ENCODE measurements around the gene CCDC148.

CCDC148 gene

GRCh38 chr2:158456309-158457066, at the start of gene CCDC148, which contains the start of gene PKP4:
CCDC148 (minus strand) TSS chr2:158456753; CDS start chr2:158456439, 314 bp downstream.
PKP4 (plus strand) TSS chr2:158456952; CDS start chr2:158533185, 76,233 bp downstream.
- Histone ChIP-seq H4K20me1 (ENCODE audit: insufficient read depth, low read length) (peaks cover 33% of the 10 kb centered on the region), H3K4me3 (ENCODE audit: low read length) (peak within 1 kb of the TSS; percentile 93), H3K27ac (ENCODE audit: low read length) (peak within 1 kb of the TSS; percentile 34), H3K27me3 (ENCODE audit: low read depth, low read length) (peaks cover 7% of the 10 kb centered on the region; the same call in 1 of the 2 replicates), H3K9ac (ENCODE audit: low read length) (peak within 1 kb of the TSS; percentile 80), H3K36me3 (replicated peaks; ENCODE audit: low read depth, low read length) (no peaks in the 10 kb centered on the region), H3K4me2 (ENCODE audit: low read length) (peak within 1 kb of the TSS; percentile 91), H3K4me1 (ENCODE audit: low read length) (peaks cover 39% of the 10 kb centered on the region), H3K79me2 (ENCODE audit: low read length) (peaks cover 45% of the 10 kb centered on the region), H3K9me3 (ENCODE audit: insufficient read depth, low read length) (no peaks in the 10 kb centered on the region), H2AFZ (ENCODE audit: low read depth, low read length) (peak within 1 kb of the TSS; percentile 90)
- TF ChIP-seq EZH2phosphoT487 (IDR thresholded peaks at IDR 0.05; ENCODE audit: low read depth), result no peak
- no peak for TF ChIP-seq CTCF (IDR thresholded peaks at IDR 0.05; ENCODE audit: low read depth, low read length)

GRCh38 chr2:158505448-158505934, 48.9 kb upstream of the CCDC148 start:
- Histone ChIP-seq H3K4me1 (ENCODE audit: low read length) (peaks cover 13% of the 10 kb centered on the region), H3K79me2 (ENCODE audit: low read length) (peaks cover 23% of the 10 kb centered on the region), H3K27me3 (ENCODE audit: low read depth, low read length) (no peaks in the 10 kb centered on the region), H3K27ac (ENCODE audit: low read length) (no peak overlapping the region), H3K9me3 (ENCODE audit: insufficient read depth, low read length) (no peaks in the 10 kb centered on the region), H3K4me2 (ENCODE audit: low read length) (no peak overlapping the region), H3K36me3 (replicated peaks; ENCODE audit: low read depth, low read length) (no peaks in the 10 kb centered on the region), H3K4me3 (ENCODE audit: low read length) (no peak overlapping the region), H3K9ac (ENCODE audit: low read length) (no peak overlapping the region), H2AFZ (ENCODE audit: low read depth, low read length) (no peak overlapping the region), H4K20me1 (ENCODE audit: insufficient read depth, low read length) (peaks cover 9% of the 10 kb centered on the region; the same call in 1 of the 2 replicates)
- TF ChIP-seq CTCF (IDR thresholded peaks at IDR 0.05; ENCODE audit: low read depth, low read length) (no peak), EZH2phosphoT487 (IDR thresholded peaks at IDR 0.05; ENCODE audit: low read depth) (no peak)

- Histone ChIP-seq H3K4me2 (ENCODE audit: low read length) (no peak overlapping the region), H3K4me3 (ENCODE audit: low read length) (no peak overlapping the region), H2AFZ (ENCODE audit: low read depth, low read length) (no peak overlapping the region), H3K79me2 (ENCODE audit: low read length) (peaks cover 21% of the 10 kb centered on the region), H4K20me1 (ENCODE audit: insufficient read depth, low read length) (peaks cover 5% of the 10 kb centered on the region; the same call in 1 of the 2 replicates), H3K9me3 (ENCODE audit: insufficient read depth, low read length) (no peaks in the 10 kb centered on the region), H3K9ac (ENCODE audit: low read length) (no peak overlapping the region), H3K27ac (ENCODE audit: low read length) (no peak overlapping the region), H3K4me1 (ENCODE audit: low read length) (peaks cover 13% of the 10 kb centered on the region), H3K27me3 (ENCODE audit: low read depth, low read length) (no peaks in the 10 kb centered on the region), H3K36me3 (replicated peaks; ENCODE audit: low read depth, low read length) (no peaks in the 10 kb centered on the region)
- TF ChIP-seq CTCF (IDR thresholded peaks at IDR 0.05; ENCODE audit: low read depth, low read length), result no peak
- TF ChIP-seq EZH2phosphoT487 (IDR thresholded peaks at IDR 0.05; ENCODE audit: low read depth), result no peak
These were observed 47.5 kb upstream of the CCDC148 start for GRCh38 chr2:158504088-158504487.

GRCh38 chr2:158502974-158503373, 46.4 kb upstream of the CCDC148 start:
- Histone ChIP-seq H3K27me3 (ENCODE audit: low read depth, low read length) (no peaks in the 10 kb centered on the region), H3K4me3 (ENCODE audit: low read length) (no peak overlapping the region), H3K4me2 (ENCODE audit: low read length) (no peak overlapping the region), H4K20me1 (ENCODE audit: insufficient read depth, low read length) (peaks cover 5% of the 10 kb centered on the region; the same call in 1 of the 2 replicates), H3K79me2 (ENCODE audit: low read length) (peaks cover 21% of the 10 kb centered on the region), H2AFZ (ENCODE audit: low read depth, low read length) (no peak overlapping the region), H3K9me3 (ENCODE audit: insufficient read depth, low read length) (no peaks in the 10 kb centered on the region), H3K27ac (ENCODE audit: low read length) (no peak overlapping the region), H3K4me1 (ENCODE audit: low read length) (peaks cover 13% of the 10 kb centered on the region), H3K9ac (ENCODE audit: low read length) (no peak overlapping the region), H3K36me3 (replicated peaks; ENCODE audit: low read depth, low read length) (no peaks in the 10 kb centered on the region)
- TF ChIP-seq EZH2phosphoT487 (IDR thresholded peaks at IDR 0.05; ENCODE audit: low read depth), result no peak
- no peak for TF ChIP-seq CTCF (IDR thresholded peaks at IDR 0.05; ENCODE audit: low read depth, low read length)
